HCT116 (cell line): ENCODE data around the gene G6PC3. TPM values are rescaled to one million over a fixed set of nuclear protein-coding genes. Genes with fewer than 3 reads are reported as not detected.

Source experiments
- ATAC-seq: fragments of 200-7000 bp; cut with Tn5 transposase; 2 replicates; pipeline ENCODE4 v1.9.1; 2020; ENCODE audit warnings: mild to moderate bottlenecking, moderate library complexity
- BruUV-seq: library from RNA; stranded (reverse); fragments of 400-500 nt; replicated peaks from 2 replicates; lab custom pipeline; 2021; lab: Mats Ljungman, UMichigan
- CTCF ChIA-PET: fragments of 300-600 bp; sonication (Branson Sonifier 250); formaldehyde crosslinking; loops from one replicate; lab custom pipeline; 2021; ENCODE audit warnings: antibody characterized with exemption; lab: Charles Lee
- POLR2A ChIA-PET: fragments of 300-600, 350-600 bp; sonication (Branson Sonifier 250); formaldehyde crosslinking; loops from one replicate; lab custom pipeline; 2021; ENCODE audit warnings: antibody characterized with exemption; lab: Charles Lee
- RAD21 ChIA-PET, 2 experiments: fragments of 300-600 bp; sonication (Branson Sonifier 250); formaldehyde crosslinking; loops; one replicate each; lab custom pipeline; 2023; ENCODE audit warnings: low total read pairs in 2 of 2; ENCODE audit not compliant: uncharacterized antibody in 2 of 2, unreplicated experiment in 2 of 2, low non-redundant PET in 1 of 2; lab: Charles Lee
- DNase-seq: peaks from one replicate; pipeline ENCODE4 v3.0.0-alpha.2; 2010; ENCODE audit warnings: low read depth, low spot score
- H2AFZ ChIP-seq: fragments of 200-600 bp; shearing (Covaris generic), sonication (generic); 2 replicates; pipeline ENCODE4 v1.6.1; 2017; ENCODE audit warnings: low read depth, mixed run types, mixed read lengths, antibody characterized with exemption, low read length; ENCODE audit not compliant: poor library complexity, severe bottlenecking
- H3K27ac ChIP-seq: 2 replicates; pipeline ENCODE4 v1.5.1; 2012; ENCODE audit warnings: low read depth, low read length
- H3K27me3 ChIP-seq: fragments of 200-600 bp; sonication (generic); 2 replicates; pipeline ENCODE4 v1.6.1; 2016; ENCODE audit warnings: mixed run types, low read length, mixed read lengths; ENCODE audit not compliant: insufficient read depth
- H3K36me3 ChIP-seq, 2 experiments: fragments of 200-500 bp in 1 of 2; fragments of 200-600 bp in 1 of 2; sonication (Bioruptor generic) in 1 of 2; sonication (generic) in 1 of 2; 2 replicates each; pipeline versions ENCODE4 v1.5.1 to v1.6.1; 2014 to 2016; ENCODE audit warnings: low read length in 2 of 2, inconsistent platforms in 1 of 2, mixed read lengths in 1 of 2, mixed run types in 1 of 2; ENCODE audit not compliant: insufficient read depth in 2 of 2, control insufficient read depth in 1 of 2
- H3K4me1 ChIP-seq, 2 experiments: fragments of 200-600 bp in 1 of 2; sonication (generic) in 1 of 2; 2 replicates each; pipeline versions ENCODE4 v1.5.1 to v1.6.1; 2012 to 2017; ENCODE audit warnings: low read length in 2 of 2, inconsistent platforms in 1 of 2, mild to moderate bottlenecking in 1 of 2, mixed read lengths in 1 of 2, mixed run types in 1 of 2, moderate library complexity in 1 of 2; ENCODE audit not compliant: insufficient read depth in 2 of 2, control insufficient read depth in 1 of 2
- H3K4me2 ChIP-seq: fragments of 200-600 bp; sonication (generic); 2 replicates; pipeline ENCODE4 v1.6.1; 2017; ENCODE audit warnings: mixed run types, low read length, mixed read lengths
- H3K4me3 ChIP-seq, 2 experiments: fragments of 200-600 bp in 1 of 2; sonication (generic) in 1 of 2; replicated peaks in 1 of 2; 2 replicates each; pipeline ENCODE4 v1.5.1; 2011 to 2016; ENCODE audit warnings: low read length in 2 of 2, control low read depth in 1 of 2, low read depth in 1 of 2, mild to moderate bottlenecking in 1 of 2, mixed read lengths in 1 of 2, mixed run types in 1 of 2
- H3K79me2 ChIP-seq: fragments of 200-600 bp; sonication (generic); 2 replicates; pipeline ENCODE4 v1.6.1; 2017; ENCODE audit warnings: mild to moderate bottlenecking, mixed run types, low read length, moderate library complexity, mixed read lengths; ENCODE audit not compliant: insufficient read depth
- H3K9ac ChIP-seq: fragments of 200-600 bp; sonication (generic); 2 replicates; pipeline ENCODE4 v1.6.1; 2016; ENCODE audit warnings: low read length, mixed read lengths
- H3K9me2 ChIP-seq: fragments of 200-600 bp; sonication (generic), shearing (Covaris generic); 2 replicates; pipeline ENCODE4 v1.6.1; 2017; ENCODE audit warnings: mixed run types, mild to moderate bottlenecking, moderate library complexity; ENCODE audit not compliant: insufficient read depth
- H3K9me3 ChIP-seq, 2 experiments: fragments of 200-500 bp in 1 of 2; fragments of 200-600 bp in 1 of 2; sonication (Bioruptor generic) in 1 of 2; sonication (generic) in 1 of 2; 2 replicates each; pipeline ENCODE4 v1.6.1; 2014 to 2017; ENCODE audit warnings: low read length in 2 of 2, mixed read lengths in 2 of 2, inconsistent platforms in 1 of 2, low read depth in 1 of 2, mild to moderate bottlenecking in 1 of 2, mixed run types in 1 of 2, moderate library complexity in 1 of 2; ENCODE audit not compliant: control insufficient read depth in 1 of 2, insufficient read depth in 1 of 2
- H4K20me1 ChIP-seq: fragments of 200-600 bp; sonication (generic), shearing (Covaris generic); 2 replicates; pipeline ENCODE4 v1.6.1; 2017; ENCODE audit warnings: mixed run types, mild to moderate bottlenecking, moderate library complexity; ENCODE audit not compliant: insufficient read depth
- CEBPB ChIP-seq: IDR thresholded peaks from 2 replicates; pipeline ENCODE4 v1.6.1; 2012; ENCODE audit warnings: low read depth
- EGR1 ChIP-seq: IDR thresholded peaks from 2 replicates; pipeline ENCODE4 v1.6.1; 2012; ENCODE audit warnings: low read depth
- EZH2 ChIP-seq: fragments of 200-600 bp; sonication (generic); IDR thresholded peaks from 2 replicates; pipeline ENCODE4 v1.6.1; 2017; ENCODE audit warnings: antibody characterized with exemption, mixed run types
- JUND ChIP-seq: IDR thresholded peaks from 2 replicates; pipeline ENCODE4 v1.6.1; 2012
- POLR2A ChIP-seq: IDR thresholded peaks from 2 replicates; pipeline ENCODE4 v1.7.0; 2011; ENCODE audit warnings: borderline replicate concordance; ENCODE audit not compliant: insufficient read depth, insufficient read length; ENCODE audit errors: extremely low read depth
- RAD21 ChIP-seq: IDR thresholded peaks from 2 replicates; pipeline ENCODE4 v1.6.1; 2012; ENCODE audit warnings: low read depth, mild to moderate bottlenecking
- SIN3A ChIP-seq: IDR thresholded peaks from 2 replicates; pipeline ENCODE4 v1.6.1; 2012; ENCODE audit warnings: low read depth
- SP1 ChIP-seq: IDR thresholded peaks from 2 replicates; pipeline ENCODE4 v1.6.1; 2012; ENCODE audit warnings: low read depth
- SRF ChIP-seq: IDR thresholded peaks from 2 replicates; pipeline ENCODE4 v1.6.1; 2012; ENCODE audit warnings: low read depth
- ZNF274 ChIP-seq: fragments of 200-500 bp; sonication (Bioruptor generic); IDR thresholded peaks from 2 replicates; pipeline ENCODE4 v1.6.1; 2014; ENCODE audit warnings: mild to moderate bottlenecking, low read depth, low read length, inconsistent platforms
- intact Hi-C: fragments of 100-400 bp; cut with micrococcal nuclease; formaldehyde crosslinking; loops from 2 replicates; pipeline ENCODE4 v1.10.0; 2022
- total RNA-seq: library from RNA; stranded (reverse); gene quantifications from one replicate; pipeline ENCODE4 v1.2.1, GENCODE V29; 2021; ENCODE audit not compliant: unreplicated experiment
- TF ChIP-seq, protein P1 (sequence below), 3 experiments: fragments of 200-600 bp in 1 of 3; sonication (generic) in 1 of 3; IDR thresholded peaks in 2 of 3; conservative IDR thresholded peaks in 1 of 3; 2 replicates each; pipeline ENCODE4 v1.5.1; 2012 to 2017; ENCODE audit warnings: low read depth in 2 of 3, low read length in 2 of 3, antibody characterized with exemption in 1 of 3, borderline replicate concordance in 1 of 3, control low read depth in 1 of 3, mild to moderate bottlenecking in 1 of 3, mixed read lengths in 1 of 3, mixed run types in 1 of 3, moderate library complexity in 1 of 3; ENCODE audit not compliant: insufficient read depth in 1 of 3

Gene G6PC3
- total RNA-seq, 1 experiment from 2014 or later, result 50.6 TPM

DNA sequence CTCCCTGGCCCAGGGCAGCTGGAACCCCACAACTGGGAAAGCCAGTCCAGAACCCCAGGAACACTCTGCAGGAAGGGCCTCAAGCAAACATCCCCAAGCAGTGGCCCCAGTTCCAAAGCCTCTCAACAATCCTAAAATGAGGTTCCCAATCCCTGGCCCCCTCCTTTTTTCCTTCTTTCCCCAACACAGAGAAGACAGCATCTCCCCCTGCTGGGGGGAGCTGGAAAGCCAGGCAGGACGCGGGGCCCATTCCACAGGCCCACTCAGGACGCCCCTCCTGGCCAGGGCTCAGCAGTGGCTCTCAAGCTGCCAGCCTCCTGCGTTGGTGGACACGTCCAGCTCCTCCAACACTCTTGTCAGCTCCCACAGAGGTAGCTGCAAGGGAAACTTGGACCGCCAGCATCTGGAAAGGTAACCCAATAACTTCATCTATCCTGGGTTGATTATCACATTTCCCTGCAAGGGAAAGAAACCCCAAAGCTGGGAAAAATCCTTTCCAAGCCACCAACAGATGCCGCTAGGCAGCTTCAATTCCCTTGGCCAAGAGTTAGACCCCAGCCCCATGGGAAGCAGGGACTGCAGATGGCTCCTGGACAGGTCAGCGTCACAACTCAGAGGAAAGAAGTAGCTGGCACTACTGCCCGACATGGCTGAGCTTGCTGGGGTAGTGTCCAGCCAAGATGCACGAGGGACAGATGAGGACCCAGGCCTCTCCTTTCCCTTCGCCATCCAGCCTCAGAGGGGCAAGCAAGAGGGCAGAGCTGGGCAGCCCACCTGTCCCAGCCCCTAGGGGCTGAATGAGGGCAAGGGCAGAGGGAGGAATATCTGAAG is 45.3 kb downstream of the G6PC3 start:
- Histone ChIP-seq H3K9ac (no peak overlapping the region), H2AFZ (no peak overlapping the region), H3K9me2 (no peaks in the 10 kb centered on the region), H3K27me3 (no peaks in the 10 kb centered on the region), H3K36me3 (no peaks in the 10 kb centered on the region), H3K27ac (no peak overlapping the region), H3K4me1 (peaks cover 19 to 40% of the 10 kb centered on the region in 2 experiments), H4K20me1 (no peaks in the 10 kb centered on the region), H3K9me3 (no peaks in the 10 kb centered on the region), H3K79me2 (no peaks in the 10 kb centered on the region; the same call in 1 of the 2 replicates), H3K4me3 (no peak overlapping the region), H3K4me2 (no peak overlapping the region)
- DNase-seq (no peak), ATAC-seq (peak; percentile 60)
- TF ChIP-seq ZNF274 (no peak), RAD21 (peak; percentile 74), SRF (no peak), CEBPB (no peak), POLR2A (no peak), SIN3A (no peak), JUND (no peak), SP1 (no peak), EGR1 (no peak), EZH2 (no peak)
- TF ChIP-seq, protein P1, sequence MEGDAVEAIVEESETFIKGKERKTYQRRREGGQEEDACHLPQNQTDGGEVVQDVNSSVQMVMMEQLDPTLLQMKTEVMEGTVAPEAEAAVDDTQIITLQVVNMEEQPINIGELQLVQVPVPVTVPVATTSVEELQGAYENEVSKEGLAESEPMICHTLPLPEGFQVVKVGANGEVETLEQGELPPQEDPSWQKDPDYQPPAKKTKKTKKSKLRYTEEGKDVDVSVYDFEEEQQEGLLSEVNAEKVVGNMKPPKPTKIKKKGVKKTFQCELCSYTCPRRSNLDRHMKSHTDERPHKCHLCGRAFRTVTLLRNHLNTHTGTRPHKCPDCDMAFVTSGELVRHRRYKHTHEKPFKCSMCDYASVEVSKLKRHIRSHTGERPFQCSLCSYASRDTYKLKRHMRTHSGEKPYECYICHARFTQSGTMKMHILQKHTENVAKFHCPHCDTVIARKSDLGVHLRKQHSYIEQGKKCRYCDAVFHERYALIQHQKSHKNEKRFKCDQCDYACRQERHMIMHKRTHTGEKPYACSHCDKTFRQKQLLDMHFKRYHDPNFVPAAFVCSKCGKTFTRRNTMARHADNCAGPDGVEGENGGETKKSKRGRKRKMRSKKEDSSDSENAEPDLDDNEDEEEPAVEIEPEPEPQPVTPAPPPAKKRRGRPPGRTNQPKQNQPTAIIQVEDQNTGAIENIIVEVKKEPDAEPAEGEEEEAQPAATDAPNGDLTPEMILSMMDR (IDR thresholded peaks at IDR 0.05 in 2 of 3, conservative IDR thresholded peaks at IDR 0.05 in 1 of 3; ENCODE audit: borderline replicate concordance in 1 of 3, insufficient read depth in 1 of 3, low read depth in 2 of 3, low read length in 2 of 3), result peak; percentile 81 to 88 (median 82)
- ChIA-PET CTCF (interaction anchor here (0.6 to 3.2 kb wide), 11 partner anchors 8 to 247 kb away, joined by 3 to 23 read pairs (median 5); partner anchors contain the start of genes FAM171A2 and HDAC5), POLR2A (interaction anchor here (0.9 to 1.1 kb wide), 3 partner anchors 8 to 28 kb away, joined by 3 read pairs; partner anchors contain the start of gene HDAC5), RAD21 (interaction anchor here (0.5 to 1.4 kb wide), 4 partner anchors 8 to 55 kb away, joined by 3 to 5 read pairs (median 4); partner anchors contain the start of gene HDAC5 (in 1 of the 2))
- BruUV-seq, result no TSS peak
- intact Hi-C loops, result loop anchor here (5.0 kb wide), 1 partner anchor 33 kb away; no protein-coding TSS in a partner anchor
